Astrocyte (in vitro differentiated cells and primary cell): ENCODE data around the gene TARM1.

Source experiments
- CTCF ChIP-seq: IDR thresholded peaks from 2 replicates; pipeline ENCODE4 v1.5.1; 2011; ENCODE audit warnings: low read depth, mild to moderate bottlenecking, inconsistent platforms, low read length, moderate library complexity; ENCODE audit not compliant: insufficient read depth
- EZH2 ChIP-seq: IDR thresholded peaks from 2 replicates; pipeline ENCODE4 v1.6.1; 2012; ENCODE audit warnings: mild to moderate bottlenecking, low read length, inconsistent platforms; ENCODE audit not compliant: insufficient read depth

GRCh38 chr19:54129617-54129996, 48.4 kb upstream of the TARM1 start:
- TF ChIP-seq CTCF (no peak), EZH2 (no peak)
